ENCODE measurements around the gene CCR4.

Gene CCR4

GRCh38 chr3:32989171-32989570 is 37.7 kb downstream of the CCR4 start:
- no peak for DNase-seq (ENCODE audit: extremely low spot score)
- ChIA-PET CTCF (no interaction called here), POLR2A (no interaction called here)
- TF ChIP-seq ZNF384 (IDR thresholded peaks at IDR 0.05): no peak
- no peak for TF ChIP-seq ARNT (IDR thresholded peaks at IDR 0.05)
- TF ChIP-seq ELF4 (IDR thresholded peaks at IDR 0.05): no peak
- no peak for TF ChIP-seq HDGF (IDR thresholded peaks at IDR 0.05; ENCODE audit: borderline replicate concordance)
- no peak for TF ChIP-seq L3MBTL2 (conservative IDR thresholded peaks at IDR 0.05)
- TF ChIP-seq FOXA1 (IDR thresholded peaks at IDR 0.05): no peak
- TF ChIP-seq SP1 (IDR thresholded peaks at IDR 0.05): no peak
- TF ChIP-seq SUZ12 (IDR thresholded peaks at IDR 0.05): no peak
- no peak for TF ChIP-seq BHLHE40 (IDR thresholded peaks at IDR 0.05; ENCODE audit: borderline replicate concordance)
- no peak for TF ChIP-seq FOXK2 (IDR thresholded peaks at IDR 0.05)
- TF ChIP-seq TARDBP (IDR thresholded peaks at IDR 0.05): no peak
- TF ChIP-seq PKNOX1 (IDR thresholded peaks at IDR 0.05): no peak
- TF ChIP-seq FOXM1 (IDR thresholded peaks at IDR 0.05; ENCODE audit: borderline replicate concordance): no peak
- no peak for TF ChIP-seq CTBP1 (IDR thresholded peaks at IDR 0.05; ENCODE audit: borderline replicate concordance)
- no peak for TF ChIP-seq NFRKB (IDR thresholded peaks at IDR 0.05)
- TF ChIP-seq LEF1 (IDR thresholded peaks at IDR 0.05; ENCODE audit: borderline replicate concordance): no peak

- DNase-seq (ENCODE audit: extremely low spot score): no peak
- CTCF ChIA-PET: no interaction called here
- no peak for TF ChIP-seq SP1 (IDR thresholded peaks at IDR 0.05)
- no peak for TF ChIP-seq PKNOX1 (IDR thresholded peaks at IDR 0.05)
- no peak for TF ChIP-seq HDGF (IDR thresholded peaks at IDR 0.05; ENCODE audit: borderline replicate concordance)
- no peak for TF ChIP-seq TARDBP (IDR thresholded peaks at IDR 0.05)
- TF ChIP-seq FOXK2 (IDR thresholded peaks at IDR 0.05): no peak
- no peak for TF ChIP-seq BHLHE40 (IDR thresholded peaks at IDR 0.05; ENCODE audit: borderline replicate concordance)
- TF ChIP-seq L3MBTL2 (conservative IDR thresholded peaks at IDR 0.05): no peak
- POLR2A ChIA-PET: no interaction called here
Measured at GRCh38 chr3:32990116-32990515, 38.7 kb downstream of the CCR4 start.

GRCh38 chr3:32991781-32992180 is 40.3 kb downstream of the CCR4 start:
- CTCF ChIA-PET: no interaction called here

GRCh38 chr3:32992310-32992686 is 40.9 kb downstream of the CCR4 start:
- TF ChIP-seq L3MBTL2 (conservative IDR thresholded peaks at IDR 0.05) (no peak), FOXK2 (IDR thresholded peaks at IDR 0.05) (no peak), BHLHE40 (IDR thresholded peaks at IDR 0.05; ENCODE audit: borderline replicate concordance) (no peak), ELF4 (IDR thresholded peaks at IDR 0.05) (no peak), FOXM1 (IDR thresholded peaks at IDR 0.05; ENCODE audit: borderline replicate concordance) (no peak), SUZ12 (IDR thresholded peaks at IDR 0.05) (no peak), FOXA1 (IDR thresholded peaks at IDR 0.05) (no peak), SP1 (IDR thresholded peaks at IDR 0.05) (no peak), NFRKB (IDR thresholded peaks at IDR 0.05) (no peak), ARNT (IDR thresholded peaks at IDR 0.05) (no peak)
- ChIA-PET POLR2A (no interaction called here), CTCF (no interaction called here)
- DNase-seq (ENCODE audit: extremely low spot score): no peak

More at GRCh38 chr3:32991781-32992180, 40.3 kb downstream of the CCR4 start:
- DNase-seq (ENCODE audit: extremely low spot score): no peak
- POLR2A ChIA-PET: no interaction called here
- TF ChIP-seq FOXK2 (IDR thresholded peaks at IDR 0.05) (no peak), NFRKB (IDR thresholded peaks at IDR 0.05) (no peak), L3MBTL2 (conservative IDR thresholded peaks at IDR 0.05) (no peak), PKNOX1 (IDR thresholded peaks at IDR 0.05) (no peak), ARNT (IDR thresholded peaks at IDR 0.05) (no peak), ELF4 (IDR thresholded peaks at IDR 0.05) (no peak), SP1 (IDR thresholded peaks at IDR 0.05) (no peak), TARDBP (IDR thresholded peaks at IDR 0.05) (no peak), LEF1 (IDR thresholded peaks at IDR 0.05; ENCODE audit: borderline replicate concordance) (no peak), SUZ12 (IDR thresholded peaks at IDR 0.05) (no peak), FOXM1 (IDR thresholded peaks at IDR 0.05; ENCODE audit: borderline replicate concordance) (no peak), HDGF (IDR thresholded peaks at IDR 0.05; ENCODE audit: borderline replicate concordance) (no peak), CTBP1 (IDR thresholded peaks at IDR 0.05; ENCODE audit: borderline replicate concordance) (no peak)

GRCh38 chr3:32994045-32994444 is 42.6 kb downstream of the CCR4 start:
- CTCF ChIA-PET: no interaction called here
- no peak for DNase-seq (ENCODE audit: extremely low spot score)
- no peak for TF ChIP-seq CTBP1 (IDR thresholded peaks at IDR 0.05; ENCODE audit: borderline replicate concordance)
- TF ChIP-seq BHLHE40 (IDR thresholded peaks at IDR 0.05; ENCODE audit: borderline replicate concordance): no peak
- no peak for TF ChIP-seq SP1 (IDR thresholded peaks at IDR 0.05)
- TF ChIP-seq NFRKB (IDR thresholded peaks at IDR 0.05): no peak
- TF ChIP-seq LEF1 (IDR thresholded peaks at IDR 0.05; ENCODE audit: borderline replicate concordance): no peak
- no peak for TF ChIP-seq FOXM1 (IDR thresholded peaks at IDR 0.05; ENCODE audit: borderline replicate concordance)
- no peak for TF ChIP-seq L3MBTL2 (conservative IDR thresholded peaks at IDR 0.05)
- no peak for TF ChIP-seq TARDBP (IDR thresholded peaks at IDR 0.05)
- no peak for TF ChIP-seq ZNF384 (IDR thresholded peaks at IDR 0.05)
- no peak for TF ChIP-seq HDGF (IDR thresholded peaks at IDR 0.05; ENCODE audit: borderline replicate concordance)
- no peak for TF ChIP-seq ARNT (IDR thresholded peaks at IDR 0.05)
- TF ChIP-seq FOXA1 (IDR thresholded peaks at IDR 0.05): no peak
- POLR2A ChIA-PET: no interaction called here

- CTCF ChIA-PET: no interaction called here
- POLR2A ChIA-PET: no interaction called here
- TF ChIP-seq CTBP1 (IDR thresholded peaks at IDR 0.05; ENCODE audit: borderline replicate concordance) (no peak), NFRKB (IDR thresholded peaks at IDR 0.05) (no peak), HDGF (IDR thresholded peaks at IDR 0.05; ENCODE audit: borderline replicate concordance) (no peak), FOXK2 (IDR thresholded peaks at IDR 0.05) (no peak), LEF1 (IDR thresholded peaks at IDR 0.05; ENCODE audit: borderline replicate concordance) (no peak), FOXA1 (IDR thresholded peaks at IDR 0.05) (no peak), FOXM1 (IDR thresholded peaks at IDR 0.05; ENCODE audit: borderline replicate concordance) (no peak), PKNOX1 (IDR thresholded peaks at IDR 0.05) (no peak), BHLHE40 (IDR thresholded peaks at IDR 0.05; ENCODE audit: borderline replicate concordance) (no peak), L3MBTL2 (conservative IDR thresholded peaks at IDR 0.05) (no peak)
- no peak for DNase-seq (ENCODE audit: extremely low spot score)
Measured at GRCh38 chr3:32995098-32995497, 43.7 kb downstream of the CCR4 start.
